ENCODE data around the gene NIF3L1. TPM values are rescaled to one million over a fixed set of nuclear protein-coding genes. Genes with fewer than 3 reads are reported as not detected.

Gene NIF3L1
- total and polyA plus RNA-seq, 9 of the 15 experiments (the other 6 are each of a cell fraction or from before 2014, with no cell fraction given) = 26.7 to 89.5 (median 45.6) TPM

DNA sequence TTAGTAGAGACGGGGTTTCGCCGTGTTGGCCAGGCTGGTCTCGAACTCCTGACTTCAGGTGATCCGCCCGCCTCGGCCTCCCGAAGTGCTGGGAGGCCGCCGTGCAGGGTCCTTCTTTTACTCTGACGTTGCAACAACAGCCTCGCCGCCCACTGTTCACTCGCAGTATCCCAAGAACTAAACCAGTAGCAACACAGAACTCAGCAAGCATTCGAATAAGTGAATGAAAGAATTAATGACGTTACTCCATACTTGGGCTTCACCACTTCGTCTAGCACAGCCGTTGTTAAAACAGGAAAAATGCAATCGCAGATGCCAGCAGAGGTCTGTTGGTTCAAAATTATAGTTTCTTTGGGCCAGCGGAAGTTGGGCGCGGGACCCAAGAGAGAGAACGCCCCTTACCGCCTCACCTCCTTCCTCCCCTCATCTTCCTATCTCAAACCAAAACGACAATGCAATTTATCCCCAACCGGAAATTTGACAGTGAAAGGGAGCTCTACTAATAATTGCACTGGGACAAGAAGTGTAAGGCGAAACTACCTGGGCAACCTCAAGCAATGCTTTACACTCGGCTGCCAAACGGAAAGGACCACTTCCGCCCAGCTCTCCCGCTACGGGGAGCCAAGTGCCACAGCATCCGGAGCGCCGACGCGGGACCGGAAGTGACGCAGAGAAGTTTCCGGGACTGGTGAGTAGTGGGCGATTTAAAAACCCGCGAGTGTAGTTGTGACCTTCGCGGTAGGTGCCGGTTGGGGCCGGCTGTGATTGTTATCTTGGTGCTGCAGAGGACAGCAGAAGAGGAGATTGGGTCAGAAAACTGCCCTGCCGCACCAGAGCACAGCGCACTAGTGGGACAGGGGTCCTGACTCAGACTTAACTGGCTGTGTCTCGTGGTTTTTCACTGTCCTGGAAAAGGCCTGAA is at the start of gene NIF3L1, which contains the start of gene PPIL3 (continued):
- TF ChIP-seq SIN3B (IDR thresholded peaks at IDR 0.05; ENCODE audit: low read depth) (peak; percentile 83), THRAP3 (IDR thresholded peaks at IDR 0.05; ENCODE audit: borderline replicate concordance) (no peak), SP1 (CRISPR knock-in tag; IDR thresholded peaks at IDR 0.05) (peak; percentile 67; the same call in 1 of the 2 replicates), BDP1 (IDR thresholded peaks at IDR 0.05; ENCODE audit: insufficient read depth, insufficient read length) (no peak), SOX6 (IDR thresholded peaks at IDR 0.05) (peak; percentile 53), KDM5B (IDR thresholded peaks at IDR 0.05; ENCODE audit: insufficient replicate concordance, low read depth, low read length) (peak; percentile 70), JUNB (CRISPR knock-in tag; conservative IDR thresholded peaks at IDR 0.05) (no peak), BACH1 (tag; IDR thresholded peaks at IDR 0.05) (0 out of 2 replicates have a peak, but pooled peaks have one; percentile 21), ZKSCAN1 (IDR thresholded peaks at IDR 0.05; ENCODE audit: low read depth, low read length) (no peak; the same call in 1 of the 2 replicates), RAD51 (IDR thresholded peaks at IDR 0.05; ENCODE audit: borderline replicate concordance, low read depth) (no peak), ZBTB17 (CRISPR knock-in tag; IDR thresholded peaks at IDR 0.05) (no peak), ZNF140 (CRISPR knock-in tag; IDR thresholded peaks at IDR 0.05) (no peak), SMARCA4 (IDR thresholded peaks at IDR 0.05) (peak; percentile 57), FOXP1 (CRISPR knock-in tag; IDR thresholded peaks at IDR 0.05) (no peak)
- TF ChIP-seq, protein P1, sequence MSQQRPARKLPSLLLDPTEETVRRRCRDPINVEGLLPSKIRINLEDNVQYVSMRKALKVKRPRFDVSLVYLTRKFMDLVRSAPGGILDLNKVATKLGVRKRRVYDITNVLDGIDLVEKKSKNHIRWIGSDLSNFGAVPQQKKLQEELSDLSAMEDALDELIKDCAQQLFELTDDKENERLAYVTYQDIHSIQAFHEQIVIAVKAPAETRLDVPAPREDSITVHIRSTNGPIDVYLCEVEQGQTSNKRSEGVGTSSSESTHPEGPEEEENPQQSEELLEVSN (IDR thresholded peaks at IDR 0.05; ENCODE audit: borderline replicate concordance in 1 of 2, extremely low read depth in 1 of 2, insufficient read depth in 1 of 2, insufficient read length in 1 of 2, low read depth in 1 of 2, low read length in 1 of 2, poor library complexity in 1 of 2, severe bottlenecking in 1 of 2) = peak in 1 of 2 experiments; percentile 51
- TF ChIP-seq, protein P2, sequence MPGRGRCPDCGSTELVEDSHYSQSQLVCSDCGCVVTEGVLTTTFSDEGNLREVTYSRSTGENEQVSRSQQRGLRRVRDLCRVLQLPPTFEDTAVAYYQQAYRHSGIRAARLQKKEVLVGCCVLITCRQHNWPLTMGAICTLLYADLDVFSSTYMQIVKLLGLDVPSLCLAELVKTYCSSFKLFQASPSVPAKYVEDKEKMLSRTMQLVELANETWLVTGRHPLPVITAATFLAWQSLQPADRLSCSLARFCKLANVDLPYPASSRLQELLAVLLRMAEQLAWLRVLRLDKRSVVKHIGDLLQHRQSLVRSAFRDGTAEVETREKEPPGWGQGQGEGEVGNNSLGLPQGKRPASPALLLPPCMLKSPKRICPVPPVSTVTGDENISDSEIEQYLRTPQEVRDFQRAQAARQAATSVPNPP (IDR thresholded peaks at IDR 0.05; ENCODE audit: borderline replicate concordance, insufficient read depth, insufficient read length) = no peak
- TF ChIP-seq, protein P3, sequence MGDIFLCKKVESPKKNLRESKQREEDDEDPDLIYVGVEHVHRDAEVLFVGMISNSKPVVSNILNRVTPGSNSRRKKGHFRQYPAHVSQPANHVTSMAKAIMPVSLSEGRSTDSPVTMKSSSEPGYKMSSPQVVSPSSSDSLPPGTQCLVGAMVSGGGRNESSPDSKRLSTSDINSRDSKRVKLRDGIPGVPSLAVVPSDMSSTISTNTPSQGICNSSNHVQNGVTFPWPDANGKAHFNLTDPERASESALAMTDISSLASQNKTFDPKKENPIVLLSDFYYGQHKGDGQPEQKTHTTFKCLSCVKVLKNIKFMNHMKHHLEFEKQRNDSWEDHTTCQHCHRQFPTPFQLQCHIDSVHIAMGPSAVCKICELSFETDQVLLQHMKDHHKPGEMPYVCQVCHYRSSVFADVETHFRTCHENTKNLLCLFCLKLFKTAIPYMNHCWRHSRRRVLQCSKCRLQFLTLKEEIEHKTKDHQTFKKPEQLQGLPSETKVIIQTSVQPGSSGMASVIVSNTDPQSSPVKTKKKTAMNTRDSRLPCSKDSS (IDR thresholded peaks at IDR 0.05; ENCODE audit: low read depth, partially characterized antibody) = no peak
- TF ChIP-seq, protein P4, sequence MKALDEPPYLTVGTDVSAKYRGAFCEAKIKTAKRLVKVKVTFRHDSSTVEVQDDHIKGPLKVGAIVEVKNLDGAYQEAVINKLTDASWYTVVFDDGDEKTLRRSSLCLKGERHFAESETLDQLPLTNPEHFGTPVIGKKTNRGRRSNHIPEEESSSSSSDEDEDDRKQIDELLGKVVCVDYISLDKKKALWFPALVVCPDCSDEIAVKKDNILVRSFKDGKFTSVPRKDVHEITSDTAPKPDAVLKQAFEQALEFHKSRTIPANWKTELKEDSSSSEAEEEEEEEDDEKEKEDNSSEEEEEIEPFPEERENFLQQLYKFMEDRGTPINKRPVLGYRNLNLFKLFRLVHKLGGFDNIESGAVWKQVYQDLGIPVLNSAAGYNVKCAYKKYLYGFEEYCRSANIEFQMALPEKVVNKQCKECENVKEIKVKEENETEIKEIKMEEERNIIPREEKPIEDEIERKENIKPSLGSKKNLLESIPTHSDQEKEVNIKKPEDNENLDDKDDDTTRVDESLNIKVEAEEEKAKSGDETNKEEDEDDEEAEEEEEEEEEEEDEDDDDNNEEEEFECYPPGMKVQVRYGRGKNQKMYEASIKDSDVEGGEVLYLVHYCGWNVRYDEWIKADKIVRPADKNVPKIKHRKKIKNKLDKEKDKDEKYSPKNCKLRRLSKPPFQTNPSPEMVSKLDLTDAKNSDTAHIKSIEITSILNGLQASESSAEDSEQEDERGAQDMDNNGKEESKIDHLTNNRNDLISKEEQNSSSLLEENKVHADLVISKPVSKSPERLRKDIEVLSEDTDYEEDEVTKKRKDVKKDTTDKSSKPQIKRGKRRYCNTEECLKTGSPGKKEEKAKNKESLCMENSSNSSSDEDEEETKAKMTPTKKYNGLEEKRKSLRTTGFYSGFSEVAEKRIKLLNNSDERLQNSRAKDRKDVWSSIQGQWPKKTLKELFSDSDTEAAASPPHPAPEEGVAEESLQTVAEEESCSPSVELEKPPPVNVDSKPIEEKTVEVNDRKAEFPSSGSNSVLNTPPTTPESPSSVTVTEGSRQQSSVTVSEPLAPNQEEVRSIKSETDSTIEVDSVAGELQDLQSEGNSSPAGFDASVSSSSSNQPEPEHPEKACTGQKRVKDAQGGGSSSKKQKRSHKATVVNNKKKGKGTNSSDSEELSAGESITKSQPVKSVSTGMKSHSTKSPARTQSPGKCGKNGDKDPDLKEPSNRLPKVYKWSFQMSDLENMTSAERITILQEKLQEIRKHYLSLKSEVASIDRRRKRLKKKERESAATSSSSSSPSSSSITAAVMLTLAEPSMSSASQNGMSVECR (CRISPR knock-in tag; IDR thresholded peaks at IDR 0.05) = peak; percentile 55; the same call in 1 of the 2 replicates

Data from K562 (cell line).